A172 (cell line): Measurements from ENCODE around the gene AP5Z1. TPM values are rescaled to one million over a fixed set of nuclear protein-coding genes. Genes with fewer than 3 reads are reported as not detected.
"Not testable (repeated sequence)": the region's sequence is repeated elsewhere in the genome, so short reads cannot be mapped to it uniquely, and the experiment has no call there.

Experiments
- DNase-seq: peaks from one replicate; pipeline ENCODE4 v3.0.0-alpha.2; 2015; ENCODE audit warnings: low spot score
- total RNA-seq: library from RNA; depleted of rRNA; stranded (reverse); fragments of >200 nt; shearing (Covaris generic); gene quantifications from 2 replicates; pipeline ENCODE4 v1.2.3, GENCODE V29; 2014

Gene AP5Z1
- total RNA-seq, 1 experiment from 2014 or later, result 38.4 TPM

- DNase-seq, result no peak
Observed at GRCh38 chr7:4787947-4788626, 12.7 kb downstream of the AP5Z1 start.

- DNase-seq, result no peak
Observed at GRCh38 chr7:4788627-4789189, 13.3 kb downstream of the AP5Z1 start.

GRCh38 chr7:4789194-4790077 is 14.0 kb downstream of the AP5Z1 start:
- DNase-seq, result no peak

GRCh38 chr7:4790078-4790465 is 14.6 kb downstream of the AP5Z1 start:
- no peak for DNase-seq

- DNase-seq, result no peak
Observed at GRCh38 chr7:4790516-4790991, 15.1 kb downstream of the AP5Z1 start.

- no peak for DNase-seq
Observed at GRCh38 chr7:4791101-4791737, 15.8 kb downstream of the AP5Z1 start.

- DNase-seq, result no peak
Observed at GRCh38 chr7:4791738-4792536, 16.5 kb downstream of the AP5Z1 start.

- DNase-seq, result no peak
Observed at GRCh38 chr7:4792537-4793126, 17.2 kb downstream of the AP5Z1 start.

GRCh38 chr7:4793385-4793993 is 18.1 kb downstream of the AP5Z1 start:
- not testable (repeated sequence) for DNase-seq

GRCh38 chr7:4794171-4794570 is 18.7 kb downstream of the AP5Z1 start:
- not testable (repeated sequence) for DNase-seq

- DNase-seq, result no peak
Observed at GRCh38 chr7:4794591-4795350, 19.3 kb downstream of the AP5Z1 start.

GRCh38 chr7:4796453-4796852 is 21.0 kb downstream of the AP5Z1 start:
- no peak for DNase-seq

- DNase-seq, result no peak
Observed at GRCh38 chr7:4797858-4798705, 22.7 kb downstream of the AP5Z1 start.

- DNase-seq, result no peak
Observed at GRCh38 chr7:4798706-4799235, 23.3 kb downstream of the AP5Z1 start.

GRCh38 chr7:4799508-4800268 is 24.3 kb downstream of the AP5Z1 start:
- no peak for DNase-seq

GRCh38 chr7:4800487-4800886 is 25.1 kb downstream of the AP5Z1 start:
- no peak for DNase-seq

GRCh38 chr7:4800926-4801838 is 25.8 kb downstream of the AP5Z1 start:
- DNase-seq, result no peak
